ENCODE measurements around the gene DDX60.

Gene DDX60, protein sequence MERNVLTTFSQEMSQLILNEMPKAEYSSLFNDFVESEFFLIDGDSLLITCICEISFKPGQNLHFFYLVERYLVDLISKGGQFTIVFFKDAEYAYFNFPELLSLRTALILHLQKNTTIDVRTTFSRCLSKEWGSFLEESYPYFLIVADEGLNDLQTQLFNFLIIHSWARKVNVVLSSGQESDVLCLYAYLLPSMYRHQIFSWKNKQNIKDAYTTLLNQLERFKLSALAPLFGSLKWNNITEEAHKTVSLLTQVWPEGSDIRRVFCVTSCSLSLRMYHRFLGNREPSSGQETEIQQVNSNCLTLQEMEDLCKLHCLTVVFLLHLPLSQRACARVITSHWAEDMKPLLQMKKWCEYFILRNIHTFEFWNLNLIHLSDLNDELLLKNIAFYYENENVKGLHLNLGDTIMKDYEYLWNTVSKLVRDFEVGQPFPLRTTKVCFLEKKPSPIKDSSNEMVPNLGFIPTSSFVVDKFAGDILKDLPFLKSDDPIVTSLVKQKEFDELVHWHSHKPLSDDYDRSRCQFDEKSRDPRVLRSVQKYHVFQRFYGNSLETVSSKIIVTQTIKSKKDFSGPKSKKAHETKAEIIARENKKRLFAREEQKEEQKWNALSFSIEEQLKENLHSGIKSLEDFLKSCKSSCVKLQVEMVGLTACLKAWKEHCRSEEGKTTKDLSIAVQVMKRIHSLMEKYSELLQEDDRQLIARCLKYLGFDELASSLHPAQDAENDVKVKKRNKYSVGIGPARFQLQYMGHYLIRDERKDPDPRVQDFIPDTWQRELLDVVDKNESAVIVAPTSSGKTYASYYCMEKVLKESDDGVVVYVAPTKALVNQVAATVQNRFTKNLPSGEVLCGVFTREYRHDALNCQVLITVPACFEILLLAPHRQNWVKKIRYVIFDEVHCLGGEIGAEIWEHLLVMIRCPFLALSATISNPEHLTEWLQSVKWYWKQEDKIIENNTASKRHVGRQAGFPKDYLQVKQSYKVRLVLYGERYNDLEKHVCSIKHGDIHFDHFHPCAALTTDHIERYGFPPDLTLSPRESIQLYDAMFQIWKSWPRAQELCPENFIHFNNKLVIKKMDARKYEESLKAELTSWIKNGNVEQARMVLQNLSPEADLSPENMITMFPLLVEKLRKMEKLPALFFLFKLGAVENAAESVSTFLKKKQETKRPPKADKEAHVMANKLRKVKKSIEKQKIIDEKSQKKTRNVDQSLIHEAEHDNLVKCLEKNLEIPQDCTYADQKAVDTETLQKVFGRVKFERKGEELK (N-terminal part only)

DNA sequence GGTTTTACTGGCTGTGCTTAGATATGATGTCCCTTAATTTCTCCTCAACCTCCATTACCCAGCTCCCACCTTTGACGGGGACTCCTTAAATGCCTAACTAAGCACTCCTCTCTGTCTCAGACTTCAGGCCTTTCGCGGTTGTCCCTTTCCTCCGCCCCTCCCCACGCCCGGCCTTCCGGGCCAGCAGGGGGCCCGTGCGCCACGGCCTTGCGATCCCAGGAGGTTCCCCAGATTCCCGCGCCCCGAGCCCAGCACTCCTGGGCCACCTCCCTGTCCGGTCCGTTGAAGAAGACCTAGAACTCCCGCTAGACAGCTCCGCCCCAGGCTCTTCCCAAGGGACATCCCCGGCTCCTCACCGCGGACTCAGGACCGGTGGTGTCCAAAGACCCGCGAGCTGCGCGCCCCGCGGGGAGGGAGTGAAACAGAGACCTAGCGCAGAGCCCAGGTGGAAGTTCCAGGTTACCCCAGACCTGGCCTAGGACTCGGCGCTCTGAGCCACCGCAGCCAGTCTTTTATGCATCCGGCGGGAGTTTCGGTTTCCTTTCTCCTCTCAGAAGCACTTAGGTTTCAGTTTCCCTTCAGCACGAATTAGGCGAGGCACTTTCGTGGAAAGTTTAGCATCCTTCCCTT is at the start of gene DDX60:
DDX60 (minus strand) TSS at position 487 of the 630 bp plus-strand sequence. CDS start 7,493 bp downstream, outside the sequence.
- Histone ChIP-seq H3K36me3 (ENCODE audit: insufficient read depth, insufficient read length, low read length) (no peaks in the 10 kb centered on the region), H3K9ac (ENCODE audit: insufficient read length, low read depth) (peak within 1 kb of the TSS; percentile 81), H3K4me3 (ENCODE audit: insufficient read length, low read depth) (peak within 1 kb of the TSS; percentile 54), H3K27me3 (ENCODE audit: insufficient read depth, insufficient read length) (no peaks in the 10 kb centered on the region), H3K4me1 (ENCODE audit: insufficient read depth, insufficient read length) (no peaks in the 10 kb centered on the region), H3K9me3 (ENCODE audit: insufficient read depth, low read length) (no peaks in the 10 kb centered on the region)
- TF ChIP-seq SUZ12 (IDR thresholded peaks at IDR 0.05; ENCODE audit: extremely low read depth, insufficient read depth, insufficient read length) (no peak), ZNF274 (IDR thresholded peaks at IDR 0.05; ENCODE audit: low read depth, low read length) (no peak), YY1 (IDR thresholded peaks at IDR 0.05; ENCODE audit: insufficient read depth, insufficient read length) (no peak)
- DNase-seq (ENCODE audit: low read depth, low spot score) = peak; percentile 43

DNA sequence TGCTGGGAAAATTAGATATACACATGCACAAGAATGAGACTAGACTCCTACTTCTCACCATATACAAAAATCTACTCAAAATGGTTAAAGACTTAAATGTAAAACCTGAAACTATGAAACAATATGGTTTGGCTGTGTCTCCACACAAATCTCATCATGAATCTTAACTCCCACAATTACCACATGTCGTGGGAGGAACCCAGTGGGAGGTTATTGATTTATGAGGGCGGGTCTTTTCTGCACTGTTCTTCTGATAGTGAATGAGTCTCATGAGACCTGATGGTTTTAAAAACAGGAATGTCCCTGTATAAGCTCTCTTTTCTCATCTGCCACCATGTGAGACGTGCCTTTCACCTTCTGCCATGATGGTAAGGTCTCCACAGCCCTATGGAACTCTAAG is 48.5 kb upstream of the DDX60 start:
- H3K27me3 ChIP-seq (ENCODE audit: insufficient read depth, insufficient read length) = no peaks in the 10 kb centered on the region
- no peaks in the 10 kb centered on the region for H3K4me1 ChIP-seq (ENCODE audit: insufficient read depth, insufficient read length)
- DNase-seq (ENCODE audit: low read depth, low spot score) = no peak
- H3K9me3 ChIP-seq (ENCODE audit: insufficient read depth, low read length) = no peaks in the 10 kb centered on the region
- TF ChIP-seq SUZ12 (IDR thresholded peaks at IDR 0.05; ENCODE audit: extremely low read depth, insufficient read depth, insufficient read length) = no peak
- no peak for TF ChIP-seq YY1 (IDR thresholded peaks at IDR 0.05; ENCODE audit: insufficient read depth, insufficient read length)
- no peak for TF ChIP-seq ZNF274 (IDR thresholded peaks at IDR 0.05; ENCODE audit: low read depth, low read length)
- H3K4me3 ChIP-seq (ENCODE audit: insufficient read length, low read depth) = no peak overlapping the region
- no peaks in the 10 kb centered on the region for H3K36me3 ChIP-seq (ENCODE audit: insufficient read depth, insufficient read length, low read length)
- H3K9ac ChIP-seq (ENCODE audit: insufficient read length, low read depth) = no peak overlapping the region

DNA sequence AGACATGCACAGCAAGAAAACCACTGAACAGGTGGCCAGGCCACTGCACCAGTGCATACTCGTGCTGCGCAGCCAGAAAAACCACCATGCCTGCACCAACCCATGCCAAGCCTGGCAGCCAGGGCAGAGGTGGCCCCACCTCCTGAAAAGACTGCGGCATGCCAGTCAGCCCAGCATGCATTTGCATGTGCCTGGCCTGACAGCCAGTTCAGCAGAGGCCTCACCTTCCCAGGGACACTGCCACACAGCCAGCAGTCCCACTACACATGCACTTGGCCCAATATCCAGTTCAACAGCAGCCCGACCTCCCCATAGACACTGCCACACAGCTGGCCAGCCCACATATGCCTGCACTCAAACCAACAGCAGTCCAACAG is 43.5 kb upstream of the DDX60 start:
- Histone ChIP-seq H3K36me3 (ENCODE audit: insufficient read depth, insufficient read length, low read length) (no peaks in the 10 kb centered on the region), H3K4me3 (ENCODE audit: insufficient read length, low read depth) (no peak overlapping the region)
- no peak for TF ChIP-seq SUZ12 (IDR thresholded peaks at IDR 0.05; ENCODE audit: extremely low read depth, insufficient read depth, insufficient read length)
- no peak for TF ChIP-seq YY1 (IDR thresholded peaks at IDR 0.05; ENCODE audit: insufficient read depth, insufficient read length)
- no peak for TF ChIP-seq ZNF274 (IDR thresholded peaks at IDR 0.05; ENCODE audit: low read depth, low read length)

DNA sequence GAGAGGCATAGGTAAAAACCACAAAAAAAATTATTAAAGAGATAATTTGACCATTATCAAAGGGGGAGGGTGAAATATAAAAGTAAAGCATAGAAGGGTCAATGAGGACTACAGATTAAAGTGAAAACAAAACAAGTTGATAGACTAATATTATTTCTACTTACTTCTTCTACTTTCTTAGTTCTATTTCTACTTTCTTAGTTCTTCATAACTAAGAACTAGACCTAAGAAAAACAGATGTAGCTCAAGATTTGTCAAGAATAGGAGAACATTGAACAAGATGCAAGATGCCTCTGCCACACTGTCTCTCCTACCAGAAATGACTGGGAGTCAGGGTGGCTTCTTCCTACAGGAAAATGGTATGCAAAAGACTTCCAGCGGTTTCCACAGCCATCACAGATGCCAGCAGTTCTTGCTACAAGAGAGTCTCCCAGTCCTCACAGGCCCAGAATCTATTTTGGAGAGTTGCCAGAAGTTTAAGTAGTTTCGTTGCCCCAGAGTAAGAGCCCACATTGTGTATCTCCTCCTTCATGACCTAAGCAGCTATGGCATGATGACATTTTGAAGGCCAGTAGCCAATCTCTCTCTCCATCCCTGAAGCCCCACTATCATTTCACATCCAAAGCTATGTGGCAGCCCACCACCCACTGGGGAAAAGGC is 42.9 kb upstream of the DDX60 start:
- no peak overlapping the region for H3K4me3 ChIP-seq (ENCODE audit: insufficient read length, low read depth)
- H3K4me1 ChIP-seq (ENCODE audit: insufficient read depth, insufficient read length) = no peaks in the 10 kb centered on the region
- H3K27me3 ChIP-seq (ENCODE audit: insufficient read depth, insufficient read length) = no peaks in the 10 kb centered on the region
- TF ChIP-seq YY1 (IDR thresholded peaks at IDR 0.05; ENCODE audit: insufficient read depth, insufficient read length) (no peak), SUZ12 (IDR thresholded peaks at IDR 0.05; ENCODE audit: extremely low read depth, insufficient read depth, insufficient read length) (no peak)
- H3K9ac ChIP-seq (ENCODE audit: insufficient read length, low read depth) = no peak overlapping the region
- H3K36me3 ChIP-seq (ENCODE audit: insufficient read depth, insufficient read length, low read length) = no peaks in the 10 kb centered on the region
- H3K9me3 ChIP-seq (ENCODE audit: insufficient read depth, low read length) = no peaks in the 10 kb centered on the region
- DNase-seq (ENCODE audit: low read depth, low spot score) = no peak

More for the DNA sequence above, 43.5 kb upstream of the DDX60 start:
- H3K9ac ChIP-seq (ENCODE audit: insufficient read length, low read depth) = no peak overlapping the region
- H3K4me1 ChIP-seq (ENCODE audit: insufficient read depth, insufficient read length) = no peaks in the 10 kb centered on the region
- H3K27me3 ChIP-seq (ENCODE audit: insufficient read depth, insufficient read length) = no peaks in the 10 kb centered on the region
- no peak for DNase-seq (ENCODE audit: low read depth, low spot score)
- no peaks in the 10 kb centered on the region for H3K9me3 ChIP-seq (ENCODE audit: insufficient read depth, low read length)

- no peaks in the 10 kb centered on the region for H3K27me3 ChIP-seq (ENCODE audit: insufficient read depth, insufficient read length)
- H3K9ac ChIP-seq (ENCODE audit: insufficient read length, low read depth) = no peak overlapping the region
- H3K4me1 ChIP-seq (ENCODE audit: insufficient read depth, insufficient read length) = no peaks in the 10 kb centered on the region
- TF ChIP-seq SUZ12 (IDR thresholded peaks at IDR 0.05; ENCODE audit: extremely low read depth, insufficient read depth, insufficient read length) = no peak
- TF ChIP-seq ZNF274 (IDR thresholded peaks at IDR 0.05; ENCODE audit: low read depth, low read length) = no peak
- no peak for TF ChIP-seq YY1 (IDR thresholded peaks at IDR 0.05; ENCODE audit: insufficient read depth, insufficient read length)
- H3K36me3 ChIP-seq (ENCODE audit: insufficient read depth, insufficient read length, low read length) = no peaks in the 10 kb centered on the region
- H3K4me3 ChIP-seq (ENCODE audit: insufficient read length, low read depth) = no peak overlapping the region
- no peaks in the 10 kb centered on the region for H3K9me3 ChIP-seq (ENCODE audit: insufficient read depth, low read length)
- DNase-seq (ENCODE audit: low read depth, low spot score) = no peak
These were observed 41.7 kb upstream of the DDX60 start for GRCh38 chr4:168360271-168360670.

DNA sequence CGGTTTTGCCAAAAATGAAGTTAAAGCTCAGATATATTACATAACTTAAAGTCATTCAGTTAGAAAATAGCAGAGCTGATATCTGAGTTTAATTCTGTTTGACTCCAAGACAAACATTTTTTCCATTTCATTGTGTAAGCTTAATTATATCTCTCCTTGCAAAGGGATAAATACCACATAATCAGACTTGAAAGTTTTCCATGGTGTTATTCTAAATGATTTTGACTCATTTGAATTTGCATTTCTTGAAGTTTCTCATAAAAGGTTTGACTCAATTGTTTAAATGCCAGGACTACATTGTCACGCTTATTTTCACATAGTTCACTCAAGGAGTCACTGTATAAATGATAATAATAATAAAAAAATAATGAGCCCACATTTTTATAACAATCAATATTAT is 39.4 kb upstream of the DDX60 start:
- no peak overlapping the region for H3K9ac ChIP-seq (ENCODE audit: insufficient read length, low read depth)
- no peaks in the 10 kb centered on the region for H3K36me3 ChIP-seq (ENCODE audit: insufficient read depth, insufficient read length, low read length)
- H3K27me3 ChIP-seq (ENCODE audit: insufficient read depth, insufficient read length) = no peaks in the 10 kb centered on the region
- no peak for DNase-seq (ENCODE audit: low read depth, low spot score)
- TF ChIP-seq YY1 (IDR thresholded peaks at IDR 0.05; ENCODE audit: insufficient read depth, insufficient read length) (no peak), SUZ12 (IDR thresholded peaks at IDR 0.05; ENCODE audit: extremely low read depth, insufficient read depth, insufficient read length) (no peak), ZNF274 (IDR thresholded peaks at IDR 0.05; ENCODE audit: low read depth, low read length) (no peak)
- no peaks in the 10 kb centered on the region for H3K4me1 ChIP-seq (ENCODE audit: insufficient read depth, insufficient read length)
- no peaks in the 10 kb centered on the region for H3K9me3 ChIP-seq (ENCODE audit: insufficient read depth, low read length)
- H3K4me3 ChIP-seq (ENCODE audit: insufficient read length, low read depth) = no peak overlapping the region

Measured in NT2/D1 (cell line).